Right renal cortex interstitium (tissue), 3 donors: ENCODE results near the gene RBBP8NL. TPM values are rescaled to one million over a fixed set of nuclear protein-coding genes. Genes with fewer than 3 reads are reported as not detected.

ENCODE experiments used
- DNase-seq, 3 donors: peaks; one replicate each; pipeline ENCODE4 v3.0.0-alpha.2; 2013; ENCODE audit warnings: low read depth in 3 of 3, low spot score in 2 of 3
- polyA plus RNA-seq, 3 donors: library from polyadenylated mRNA; unstranded; fragments of 120-200 nt; gene quantifications; one replicate each; pipeline ENCODE4 v1.2.1, GENCODE V29; 2013; ENCODE audit not compliant: insufficient read length in 3 of 3

Gene RBBP8NL
- polyA plus RNA-seq, 3 donors: 0.87 to 1.5 (median 1.4) TPM

GRCh38 chr20:62409931-62410745 is 17.2 kb downstream of the RBBP8NL start:
- DNase-seq: peak in 1 of 3 donors; percentile 37

DNA sequence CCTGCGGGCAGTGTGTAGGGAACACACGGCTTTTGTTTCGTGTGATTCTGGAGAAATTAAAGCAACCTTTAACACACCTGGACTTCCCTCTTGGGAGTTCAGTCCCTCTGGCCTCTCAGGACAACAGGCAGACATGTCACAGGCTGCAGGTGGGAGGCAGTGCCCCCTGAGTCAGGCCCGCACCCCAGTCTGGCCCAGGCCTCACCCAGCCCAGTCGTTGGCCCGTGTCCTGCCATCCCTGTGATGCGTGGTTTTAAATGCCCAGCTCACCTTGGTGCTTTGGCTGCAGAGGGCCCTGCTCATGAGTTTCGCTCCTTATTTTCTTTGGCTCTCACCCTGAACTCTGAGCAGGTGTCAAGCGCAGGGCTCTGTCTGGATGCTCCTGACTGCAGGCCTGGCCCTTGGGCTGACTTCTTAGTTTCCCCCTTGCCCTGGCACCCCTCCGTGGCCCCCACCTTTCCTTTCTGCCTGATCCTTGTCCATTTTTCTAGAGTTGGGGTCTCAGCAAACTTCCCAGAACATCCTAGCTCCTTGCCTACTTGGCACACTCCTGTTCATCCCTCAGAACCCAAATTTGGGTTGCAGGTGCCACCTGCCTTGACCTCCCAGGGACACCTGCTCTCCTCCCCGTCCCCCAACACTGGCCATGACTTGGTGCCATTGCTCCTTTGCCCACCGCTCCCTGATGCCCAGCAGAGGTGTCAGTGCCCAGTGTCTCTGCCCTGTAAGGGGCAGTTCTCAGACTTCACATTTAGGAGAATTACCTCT is 18.1 kb downstream of the RBBP8NL start:
- no peak for DNase-seq

- DNase-seq: no peak
These were observed 18.7 kb downstream of the RBBP8NL start for GRCh38 chr20:62408640-62409039.

DNA sequence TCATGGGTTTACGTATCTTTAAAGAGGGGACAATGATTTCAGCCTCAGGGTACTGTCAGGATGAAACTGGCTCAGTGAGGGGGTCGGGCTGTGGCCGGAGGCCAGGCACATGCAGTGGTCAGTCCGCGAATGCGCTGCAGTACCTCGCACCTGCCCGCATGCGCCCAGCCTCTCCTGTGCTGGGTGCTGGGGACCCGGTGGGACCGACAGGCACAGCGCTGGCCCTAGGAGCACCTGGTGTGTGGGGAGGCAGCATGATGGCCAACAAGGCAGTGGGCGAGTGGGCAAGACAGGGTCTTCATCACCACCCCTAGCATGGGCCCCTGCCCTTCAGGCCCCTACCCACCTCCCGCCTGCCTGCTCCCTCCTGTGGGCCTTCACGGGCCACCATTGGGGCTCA is 19.3 kb downstream of the RBBP8NL start:
- no peak for DNase-seq

GRCh38 chr20:62407221-62407992 is 19.9 kb downstream of the RBBP8NL start, which contains the start of gene CABLES2:
TSS of gene CABLES2 (minus strand) at chr20:62407285. CDS start at chr20:62407276, 9 bp downstream.
- peak in 1 of 3 donors; percentile 83 for DNase-seq

GRCh38 chr20:62406635-62407176 is 20.6 kb downstream of the RBBP8NL start:
- no peak for DNase-seq

- no peak for DNase-seq
These were observed 21.3 kb downstream of the RBBP8NL start for GRCh38 chr20:62405981-62406513.

- no peak for DNase-seq
These were observed 22.0 kb downstream of the RBBP8NL start for GRCh38 chr20:62405108-62405980.

DNA sequence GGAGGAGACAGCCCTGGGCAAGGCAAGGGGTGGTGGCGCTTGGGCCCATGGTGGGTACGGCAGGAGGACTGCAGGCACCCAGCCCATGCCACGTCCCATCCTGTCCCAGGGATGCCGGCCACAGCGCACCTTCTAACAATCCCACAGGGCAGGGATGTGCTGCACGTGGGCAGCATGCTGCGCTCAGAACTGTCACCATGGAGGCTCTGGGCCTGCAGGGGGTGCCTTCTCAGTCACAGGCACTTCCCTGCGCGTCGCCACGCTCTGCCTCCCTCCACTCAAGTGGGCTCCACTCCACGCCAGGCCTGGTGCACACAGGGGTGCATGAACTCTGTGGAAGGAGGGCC is 22.6 kb downstream of the RBBP8NL start:
- no peak for DNase-seq

DNA sequence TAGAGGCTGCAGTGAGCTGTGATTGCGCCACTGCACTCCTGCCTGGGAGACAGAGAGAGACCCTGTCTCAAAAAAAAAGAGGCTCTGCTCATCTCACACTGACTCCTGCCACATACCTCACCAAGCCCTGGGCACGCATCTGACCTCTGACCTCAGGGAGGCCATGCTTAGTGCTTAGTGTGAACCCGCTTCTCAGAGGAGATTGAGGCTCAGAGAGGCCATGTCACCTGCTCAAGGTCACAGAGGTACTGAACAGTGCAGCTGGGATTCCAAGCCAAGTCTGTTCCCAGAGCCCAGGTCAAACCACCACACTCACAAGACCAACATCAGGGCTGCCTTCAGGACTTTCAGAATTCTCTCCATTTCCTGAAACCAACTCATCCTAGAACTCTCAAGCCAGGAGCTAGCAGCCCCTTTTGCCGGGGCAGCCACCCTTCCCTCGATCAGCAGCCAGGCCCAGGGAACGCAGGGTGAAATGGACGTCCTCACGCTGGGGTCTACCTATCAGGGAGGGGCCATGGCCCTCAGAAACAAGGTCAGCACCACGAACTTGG is 23.1 kb downstream of the RBBP8NL start:
- no peak for DNase-seq

- no peak for DNase-seq
These were observed 24.0 kb downstream of the RBBP8NL start for GRCh38 chr20:62403331-62403730.

DNA sequence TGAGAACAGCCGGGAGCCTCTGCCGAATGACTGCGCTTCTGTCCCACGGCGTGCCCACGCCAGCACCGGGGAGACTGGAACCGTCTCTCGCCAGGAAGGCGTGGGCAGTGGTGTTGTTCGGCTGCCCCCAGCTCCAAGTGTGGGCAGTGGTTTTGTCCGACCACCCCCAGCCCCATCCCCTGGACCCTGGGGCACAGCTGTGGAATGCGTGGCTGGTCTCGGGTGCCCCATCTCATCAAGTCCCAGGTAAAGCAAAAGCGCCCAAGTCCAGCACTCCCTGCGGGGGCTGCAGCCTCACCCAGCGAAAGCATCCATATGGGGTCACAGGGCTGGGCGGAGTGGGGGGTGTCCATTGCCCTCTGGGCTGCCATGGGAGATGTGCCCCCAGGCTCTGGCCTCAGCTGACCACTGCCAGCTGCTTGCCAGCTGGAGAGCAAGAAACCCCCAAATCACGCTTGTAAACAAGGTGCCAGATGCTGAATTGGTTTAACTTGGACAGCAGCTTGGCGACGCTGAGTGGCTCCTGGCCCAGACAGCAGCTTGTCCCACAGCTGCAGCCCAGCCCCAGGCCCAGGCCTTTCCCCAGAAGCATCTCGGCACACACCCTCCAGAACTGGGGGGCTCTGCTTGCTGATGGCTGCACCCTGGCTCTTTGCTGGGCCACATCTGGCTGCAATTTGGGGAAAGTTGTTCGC is 24.7 kb downstream of the RBBP8NL start:
- DNase-seq: no peak

DNA sequence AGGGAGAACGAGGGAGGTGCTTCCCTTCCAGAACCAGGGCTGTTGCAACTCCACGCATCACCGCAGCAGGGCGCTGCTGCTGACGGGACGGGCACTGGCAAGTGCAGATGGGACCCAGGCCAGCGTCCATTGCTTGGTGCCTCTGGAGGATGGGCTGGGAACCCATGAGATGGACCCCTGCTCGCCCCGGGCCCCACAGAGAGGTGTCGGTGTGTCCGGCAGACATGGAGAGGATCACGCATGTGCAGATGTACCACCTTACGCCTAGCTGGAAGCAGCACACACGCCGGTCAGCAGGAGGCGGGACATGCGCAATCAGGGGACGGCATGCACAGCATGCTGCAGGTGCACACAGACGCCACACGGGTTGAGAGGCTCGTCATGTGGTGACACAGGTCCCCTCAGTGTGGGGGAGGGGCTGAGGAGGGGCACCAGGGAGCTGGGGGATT is 26.0 kb downstream of the RBBP8NL start:
- DNase-seq: no peak

DNA sequence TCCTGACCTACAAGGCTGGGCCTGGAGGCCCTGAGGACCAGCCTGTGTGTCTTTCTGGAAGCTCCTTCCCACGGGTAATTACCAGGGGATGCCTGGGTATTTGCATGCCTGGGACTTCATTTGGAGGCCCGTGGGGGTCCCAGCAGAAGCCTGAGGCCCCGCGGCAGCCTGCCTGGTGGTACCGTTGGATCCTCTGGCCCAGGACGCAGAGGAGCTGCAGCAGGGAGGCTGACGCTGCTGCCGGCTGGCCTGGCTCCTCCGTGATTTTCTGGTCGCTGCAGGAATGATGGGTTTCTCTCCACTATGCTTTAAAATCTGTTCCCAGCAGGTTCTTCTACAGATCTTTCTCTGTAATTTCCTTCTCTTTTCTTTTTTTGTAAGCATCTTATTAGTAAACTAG is 26.8 kb downstream of the RBBP8NL start:
- no peak for DNase-seq

DNA sequence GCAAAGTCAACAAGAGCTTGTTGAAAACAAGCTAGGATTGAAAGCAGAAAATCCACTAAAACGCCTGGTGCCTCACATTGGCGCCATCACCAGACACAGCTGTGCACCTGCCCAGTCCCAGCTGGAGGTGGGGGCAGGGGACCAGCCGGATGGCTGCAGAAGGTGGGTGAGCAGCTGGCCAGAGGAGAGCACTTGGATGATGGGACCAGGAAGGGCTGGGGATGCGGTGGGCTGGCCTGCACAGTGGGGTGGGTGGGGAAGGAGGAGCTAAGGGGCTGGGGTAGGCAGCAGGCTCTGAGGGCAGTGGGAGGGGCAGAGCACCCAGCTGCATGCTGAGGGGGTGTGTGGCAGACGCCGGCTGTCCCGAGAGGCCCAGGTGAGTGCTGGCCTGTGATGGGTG is 27.3 kb downstream of the RBBP8NL start:
- DNase-seq: no peak

DNA sequence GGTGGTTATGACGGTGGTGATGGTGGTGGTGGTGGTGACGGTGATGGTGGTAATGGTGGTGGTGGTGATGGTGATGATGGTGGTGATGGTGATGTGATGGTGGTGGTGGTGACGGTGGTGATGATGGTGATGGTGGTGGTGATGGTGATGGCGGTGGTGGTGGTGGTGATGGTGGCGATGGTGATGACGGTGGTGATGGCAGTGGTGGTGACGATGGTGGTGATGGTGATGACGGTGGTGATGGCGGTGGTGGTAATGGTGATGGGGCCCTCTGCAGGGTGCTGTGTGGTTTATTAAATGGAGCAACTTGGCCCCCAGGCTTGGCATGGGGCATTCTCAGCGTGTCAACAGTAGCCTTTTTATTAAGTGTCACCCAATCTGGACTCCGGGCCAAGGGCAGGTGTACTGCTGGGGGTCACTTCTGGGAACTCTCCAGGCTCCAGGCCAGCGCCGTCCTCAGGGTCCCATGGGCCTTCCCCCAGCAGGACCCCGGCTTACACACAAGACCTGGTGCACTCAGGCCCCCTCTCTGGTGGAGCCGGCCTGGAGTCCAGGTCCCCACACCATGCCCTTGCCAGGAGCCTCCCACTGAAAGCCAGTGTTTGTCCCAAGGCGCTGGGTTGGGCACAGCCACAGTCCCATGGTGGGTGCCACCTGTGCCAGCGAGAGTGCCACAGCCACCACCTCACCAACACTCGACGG is 29.1 kb downstream of the RBBP8NL start:
- no peak for DNase-seq

DNA sequence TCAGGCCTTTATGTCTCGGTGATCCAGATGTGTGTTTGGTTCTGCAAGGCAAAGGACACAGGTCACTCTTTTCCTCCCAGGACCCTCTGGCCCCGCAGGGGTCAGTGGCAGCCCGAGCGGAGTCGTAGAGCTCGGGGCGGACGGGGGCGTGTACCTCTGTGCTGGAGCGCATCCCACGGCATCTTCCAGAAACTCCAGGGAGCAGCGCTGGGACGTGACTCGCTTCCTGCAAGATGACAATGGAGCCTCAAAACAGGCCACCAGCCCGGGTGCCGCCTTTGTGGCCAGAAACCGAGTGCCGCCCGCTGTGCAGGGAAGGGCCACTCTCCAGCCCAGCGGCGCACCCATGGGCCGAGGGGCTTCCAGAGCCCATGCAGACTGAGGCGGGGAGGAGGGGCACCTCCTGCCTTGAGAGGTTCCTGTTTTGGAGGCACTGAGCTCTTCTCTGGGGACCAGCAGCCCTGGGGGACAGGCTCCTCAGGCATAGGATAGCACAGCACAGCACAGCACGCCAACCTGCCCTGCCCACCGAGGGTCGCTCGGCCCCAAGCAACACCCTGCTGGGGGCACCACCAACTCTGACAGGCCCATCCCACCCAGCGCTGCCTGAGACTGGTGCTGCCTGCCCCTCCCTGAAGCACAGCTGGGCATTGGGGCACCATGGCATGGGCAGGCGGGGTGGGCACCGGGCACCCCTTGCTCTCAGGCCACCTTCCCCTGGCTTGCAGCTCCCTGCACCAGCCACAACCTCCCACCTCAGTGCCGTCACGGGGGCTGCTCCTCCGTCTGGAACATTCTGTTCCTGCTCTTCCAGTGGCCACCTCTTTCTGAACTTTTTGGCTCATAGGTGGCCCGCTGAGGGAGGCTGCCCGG is 30.7 kb downstream of the RBBP8NL start:
- DNase-seq: no peak
